ENCODE data around the gene RPL5. TPM values are rescaled to one million over a fixed set of nuclear protein-coding genes. Genes with fewer than 3 reads are reported as not detected.

The RPL5 gene
- total RNA-seq, 4 donors from 2014 or later = 1,169 to 2,433 (median 2,010) TPM

Small RNA genes within 50 kb of the gene (small RNA-seq; reads per million reads assigned to genes)
- 0 reads per million in 4 donors for gene RF00432
- gene SNORA66 = 4.0 to 30.8 (median 14.5) reads per million in 4 donors
- 0 reads per million in 4 donors for gene SNORD21

Other genes with a start within 250 kb of the RPL5 start
- gene EVI5, start 46.9 kb upstream of the RPL5 start, total RNA-seq = 10 to 100 TPM; 39.5 to 49.7 (median 48.6) TPM
- gene DIPK1A, start 129.4 kb downstream of the RPL5 start, total RNA-seq = 10 to 100 TPM; 10.2 to 39.2 (median 32.9) TPM
- 10 to 100 TPM in 2 of 4 donors, 1 to 10 TPM in 2; 7.8 to 20.7 (median 10.3) TPM for gene MTF2, start 247.2 kb downstream of the RPL5 start, total RNA-seq

Data from gastroesophageal sphincter (tissue), 4 donors.